GM10248 (cell line): ENCODE data around the gene WDR81.

Experiments
- CTCF ChIA-PET: fragments of 300-600 bp; sonication (Branson Sonifier 250); formaldehyde crosslinking; extraction: SDS; loops from one replicate; lab custom pipeline; 2021; ENCODE audit warnings: antibody characterized with exemption; lab: Yijun Ruan, JAX
- POLR2A ChIA-PET: fragments of 350-650 bp; sonication (Branson Sonifier 250); formaldehyde crosslinking; extraction: SDS; loops from one replicate; lab custom pipeline; 2020; ENCODE audit warnings: antibody characterized with exemption; lab: Yijun Ruan, JAX
- DNase-seq: peaks from one replicate; pipeline ENCODE4 v3.0.0; 2012; ENCODE audit errors: extremely low spot score
- CTCF ChIP-seq: IDR thresholded peaks from 2 replicates; pipeline ENCODE4 v1.5.1; 2012; ENCODE audit warnings: mild to moderate bottlenecking, low read depth; ENCODE audit errors: extremely low read depth, missing control alignments, control extremely low read depth

The WDR81 gene

DNA sequence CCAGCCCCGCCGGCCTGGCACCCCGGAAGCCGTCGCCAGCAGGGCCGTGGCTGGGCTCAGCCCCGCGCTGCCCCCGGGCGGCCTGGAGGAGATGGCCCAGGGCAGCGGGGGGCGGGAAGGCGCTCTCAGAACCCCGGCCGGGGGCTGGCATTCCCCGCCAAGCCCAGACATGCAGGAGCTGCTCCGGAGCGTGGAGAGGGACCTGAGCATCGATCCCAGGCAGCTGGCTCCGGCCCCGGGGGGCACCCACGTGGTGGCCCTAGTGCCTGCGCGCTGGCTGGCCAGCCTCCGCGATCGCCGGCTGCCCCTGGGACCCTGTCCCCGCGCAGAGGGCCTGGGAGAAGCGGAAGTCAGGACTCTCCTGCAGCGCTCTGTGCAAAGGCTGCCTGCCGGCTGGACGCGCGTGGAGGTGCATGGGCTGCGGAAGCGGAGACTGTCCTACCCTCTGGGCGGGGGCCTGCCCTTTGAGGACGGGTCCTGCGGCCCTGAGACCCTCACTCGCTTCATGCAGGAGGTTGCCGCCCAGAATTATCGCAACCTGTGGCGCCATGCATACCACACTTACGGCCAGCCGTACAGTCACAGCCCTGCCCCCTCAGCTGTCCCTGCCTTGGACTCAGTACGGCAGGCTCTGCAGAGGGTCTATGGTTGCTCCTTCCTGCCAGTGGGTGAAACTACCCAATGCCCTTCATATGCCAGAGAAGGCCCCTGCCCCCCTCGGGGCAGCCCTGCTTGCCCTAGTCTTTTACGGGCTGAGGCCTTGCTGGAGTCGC lies 551 bp downstream of the WDR81 start:
- ChIA-PET CTCF (interaction anchor here (1.3 kb wide), 1 partner anchor 8 kb away, joined by 5 read pairs; no protein-coding TSS in a partner anchor), POLR2A (interaction anchor here (2.7 kb wide), 1 partner anchor 9 kb away, joined by 15 read pairs; no protein-coding TSS in a partner anchor)
- TF ChIP-seq CTCF = peak; percentile 29
- DNase-seq = no peak

- ChIA-PET POLR2A (interaction anchor here (2.7 kb wide), 1 partner anchor 9 kb away, joined by 15 read pairs; no protein-coding TSS in a partner anchor), CTCF (no interaction called here)
- TF ChIP-seq CTCF = no peak
- DNase-seq = no peak
Measured at GRCh38 chr17:1725642-1726511, 1.4 kb downstream of the WDR81 start.

DNA sequence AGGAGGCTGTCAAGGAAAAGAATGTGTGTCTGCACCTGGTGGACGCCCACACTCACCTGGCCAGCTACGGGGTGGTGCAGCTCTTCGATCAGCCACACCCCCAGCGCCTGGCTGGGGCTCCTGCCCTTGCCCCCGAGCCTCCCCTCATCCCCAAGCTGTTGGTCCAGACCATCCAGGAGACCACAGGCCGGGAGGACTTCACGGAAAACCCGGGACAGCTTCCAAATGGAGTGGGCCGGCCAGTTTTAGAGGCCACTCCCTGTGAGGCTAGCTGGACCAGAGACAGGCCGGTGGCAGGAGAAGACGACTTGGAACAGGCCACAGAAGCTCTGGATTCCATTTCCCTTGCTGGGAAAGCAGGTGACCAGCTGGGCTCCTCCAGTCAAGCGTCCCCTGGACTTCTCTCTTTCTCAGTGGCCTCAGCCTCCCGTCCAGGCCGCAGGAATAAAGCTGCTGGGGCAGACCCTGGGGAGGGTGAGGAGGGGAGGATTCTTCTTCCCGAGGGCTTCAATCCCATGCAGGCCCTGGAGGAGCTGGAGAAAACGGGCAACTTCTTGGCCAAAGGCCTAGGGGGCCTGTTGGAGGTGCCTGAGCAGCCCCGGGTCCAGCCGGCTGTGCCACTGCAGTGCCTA lies 2.2 kb downstream of the WDR81 start:
- no peak for TF ChIP-seq CTCF
- DNase-seq = no peak
- ChIA-PET POLR2A (interaction anchor here (2.7 kb wide), 1 partner anchor 10 kb away, joined by 15 read pairs; no protein-coding TSS in a partner anchor), CTCF (interaction anchor here (0.8 kb wide), 1 partner anchor 13 kb away, joined by 3 read pairs; no protein-coding TSS in a partner anchor)

DNA sequence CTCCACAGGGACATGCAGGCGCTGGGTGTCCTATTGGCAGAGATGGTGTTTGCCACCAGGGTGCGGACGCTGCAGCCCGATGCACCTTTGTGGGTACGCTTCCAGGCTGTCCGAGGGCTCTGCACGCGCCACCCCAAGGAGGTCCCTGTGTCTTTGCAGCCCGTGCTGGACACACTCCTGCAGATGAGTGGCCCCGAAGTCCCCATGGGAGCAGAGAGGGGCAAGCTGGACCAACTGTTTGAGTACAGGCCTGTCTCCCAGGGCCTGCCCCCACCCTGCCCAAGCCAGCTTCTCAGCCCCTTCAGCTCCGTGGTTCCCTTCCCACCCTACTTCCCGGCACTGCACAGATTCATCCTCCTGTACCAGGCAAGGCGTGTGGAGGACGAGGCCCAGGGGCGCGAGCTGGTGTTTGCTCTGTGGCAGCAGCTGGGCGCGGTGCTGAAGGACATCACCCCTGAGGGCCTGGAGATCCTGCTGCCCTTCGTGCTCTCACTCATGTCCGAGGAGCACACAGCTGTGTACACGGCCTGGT lies 2.8 kb downstream of the WDR81 start:
- TF ChIP-seq CTCF = no peak
- DNase-seq = no peak
- ChIA-PET CTCF (interaction anchor here (0.8 kb wide), 1 partner anchor 13 kb away, joined by 3 read pairs; no protein-coding TSS in a partner anchor), POLR2A (no interaction called here)

DNA sequence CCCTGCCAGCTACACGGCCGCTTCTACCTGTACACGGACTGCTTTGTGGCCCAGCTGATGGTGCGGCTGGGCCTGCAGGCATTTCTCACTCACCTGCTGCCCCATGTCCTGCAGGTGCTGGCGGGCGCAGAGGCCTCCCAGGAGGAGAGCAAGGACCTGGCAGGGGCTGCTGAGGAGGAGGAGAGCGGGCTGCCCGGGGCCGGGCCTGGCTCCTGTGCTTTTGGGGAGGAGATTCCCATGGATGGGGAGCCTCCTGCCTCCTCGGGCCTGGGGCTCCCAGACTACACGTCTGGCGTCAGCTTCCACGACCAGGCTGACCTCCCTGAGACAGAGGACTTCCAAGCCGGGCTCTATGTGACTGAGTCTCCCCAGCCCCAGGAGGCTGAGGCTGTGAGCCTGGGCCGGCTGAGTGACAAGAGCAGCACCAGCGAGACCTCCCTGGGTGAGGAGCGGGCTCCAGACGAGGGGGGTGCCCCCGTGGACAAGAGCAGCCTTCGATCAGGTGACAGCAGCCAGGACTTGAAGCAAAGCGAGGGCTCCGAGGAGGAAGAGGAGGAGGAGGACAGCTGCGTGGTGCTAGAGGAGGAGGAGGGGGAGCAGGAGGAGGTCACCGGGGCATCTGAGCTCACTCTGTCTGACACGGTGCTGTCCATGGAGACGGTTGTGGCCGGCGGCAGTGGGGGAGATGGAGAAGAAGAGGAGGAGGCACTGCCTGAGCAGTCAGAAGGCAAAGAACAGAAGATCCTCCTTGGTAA lies 3.5 kb downstream of the WDR81 start:
- POLR2A ChIA-PET = interaction anchor here (0.6 kb wide), 1 partner anchor 11 kb away, joined by 3 read pairs; no protein-coding TSS in a partner anchor
- DNase-seq = no peak
- no peak for TF ChIP-seq CTCF
- CTCF ChIA-PET = no interaction called here
